ENCODE data around the gene RNF8. TPM values are rescaled to one million over a fixed set of nuclear protein-coding genes. Genes with fewer than 3 reads are reported as not detected.

RNF8 gene
- total and polyA plus RNA-seq, 10 of the 15 experiments (the other 5 are each of a cell fraction or from before 2014, with no cell fraction given), result 7.8 to 30.2 (median 23.3) TPM

DNA sequence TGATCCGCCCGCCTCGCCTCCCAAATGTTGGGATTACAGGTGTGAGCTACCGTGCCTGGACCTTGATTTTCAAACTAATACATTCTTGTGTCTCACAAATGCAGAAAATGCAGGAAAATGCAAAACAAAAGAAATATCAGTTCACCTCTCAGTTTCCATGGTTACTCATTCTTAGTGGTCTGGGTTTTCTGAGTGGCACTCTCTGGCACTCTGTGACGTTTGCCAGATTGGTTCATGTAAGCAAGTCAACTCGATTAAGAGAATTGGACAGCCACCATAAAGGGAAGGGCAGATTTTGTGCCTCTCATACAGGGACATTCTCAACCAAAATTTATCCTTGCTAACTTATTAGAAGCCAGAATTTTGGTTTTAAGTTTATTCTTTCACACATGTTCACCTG, 87.9 kb downstream of the RNF8 start:
- no peak overlapping the region for H3K4me2 ChIP-seq (ENCODE audit: control insufficient read depth, insufficient read depth)
- no peak for TF ChIP-seq CHD2 (IDR thresholded peaks at IDR 0.05; ENCODE audit: borderline replicate concordance, low read depth, low read length)
- TF ChIP-seq, protein P1, sequence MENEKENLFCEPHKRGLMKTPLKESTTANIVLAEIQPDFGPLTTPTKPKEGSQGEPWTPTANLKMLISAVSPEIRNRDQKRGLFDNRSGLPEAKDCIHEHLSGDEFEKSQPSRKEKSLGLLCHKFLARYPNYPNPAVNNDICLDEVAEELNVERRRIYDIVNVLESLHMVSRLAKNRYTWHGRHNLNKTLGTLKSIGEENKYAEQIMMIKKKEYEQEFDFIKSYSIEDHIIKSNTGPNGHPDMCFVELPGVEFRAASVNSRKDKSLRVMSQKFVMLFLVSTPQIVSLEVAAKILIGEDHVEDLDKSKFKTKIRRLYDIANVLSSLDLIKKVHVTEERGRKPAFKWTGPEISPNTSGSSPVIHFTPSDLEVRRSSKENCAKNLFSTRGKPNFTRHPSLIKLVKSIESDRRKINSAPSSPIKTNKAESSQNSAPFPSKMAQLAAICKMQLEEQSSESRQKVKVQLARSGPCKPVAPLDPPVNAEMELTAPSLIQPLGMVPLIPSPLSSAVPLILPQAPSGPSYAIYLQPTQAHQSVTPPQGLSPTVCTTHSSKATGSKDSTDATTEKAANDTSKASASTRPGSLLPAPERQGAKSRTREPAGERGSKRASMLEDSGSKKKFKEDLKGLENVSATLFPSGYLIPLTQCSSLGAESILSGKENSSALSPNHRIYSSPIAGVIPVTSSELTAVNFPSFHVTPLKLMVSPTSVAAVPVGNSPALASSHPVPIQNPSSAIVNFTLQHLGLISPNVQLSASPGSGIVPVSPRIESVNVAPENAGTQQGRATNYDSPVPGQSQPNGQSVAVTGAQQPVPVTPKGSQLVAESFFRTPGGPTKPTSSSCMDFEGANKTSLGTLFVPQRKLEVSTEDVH (IDR thresholded peaks at IDR 0.05; ENCODE audit: low read depth, partially characterized antibody), result no peak
- TF ChIP-seq, protein P2, sequence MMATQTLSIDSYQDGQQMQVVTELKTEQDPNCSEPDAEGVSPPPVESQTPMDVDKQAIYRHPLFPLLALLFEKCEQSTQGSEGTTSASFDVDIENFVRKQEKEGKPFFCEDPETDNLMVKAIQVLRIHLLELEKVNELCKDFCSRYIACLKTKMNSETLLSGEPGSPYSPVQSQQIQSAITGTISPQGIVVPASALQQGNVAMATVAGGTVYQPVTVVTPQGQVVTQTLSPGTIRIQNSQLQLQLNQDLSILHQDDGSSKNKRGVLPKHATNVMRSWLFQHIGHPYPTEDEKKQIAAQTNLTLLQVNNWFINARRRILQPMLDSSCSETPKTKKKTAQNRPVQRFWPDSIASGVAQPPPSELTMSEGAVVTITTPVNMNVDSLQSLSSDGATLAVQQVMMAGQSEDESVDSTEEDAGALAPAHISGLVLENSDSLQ (IDR thresholded peaks at IDR 0.05), result peak; percentile 52; the same call in 1 of the 2 replicates
- no peak for TF ChIP-seq IRF5 (IDR thresholded peaks at IDR 0.05; ENCODE audit: borderline replicate concordance)
- TF ChIP-seq EZH2 (IDR thresholded peaks at IDR 0.05; ENCODE audit: borderline replicate concordance, control insufficient read depth, low read depth, low read length), result no peak
- ATAC-seq (peak; percentile 37; the same call in 2 of the 3 replicates), FAIRE-seq (no peak), DNase-seq (ENCODE audit: low read depth, low spot score) (no peak)
- peaks cover 28% of the 10 kb centered on the region for H3K79me2 ChIP-seq (ENCODE audit: control insufficient read depth, insufficient read depth, low read length)
- no peak overlapping the region for H3K9ac ChIP-seq (ENCODE audit: control insufficient read depth, insufficient read depth, low read length)
- no peaks in the 10 kb centered on the region for H4K20me1 ChIP-seq (ENCODE audit: control insufficient read depth, insufficient read depth)
- CTCF ChIA-PET, result interaction anchor here (0.7 kb wide), 1 partner anchor 14 kb away, joined by 3 read pairs; no protein-coding TSS in a partner anchor
- RAD21 ChIA-PET (ENCODE audit: unreplicated experiment), result interaction anchor here (0.7 kb wide), 1 partner anchor 74 kb away, joined by 3 read pairs; no protein-coding TSS in a partner anchor
- no peaks in the 10 kb centered on the region for H3K27me3 ChIP-seq (replicated peaks in 1 of 2; ENCODE audit: control insufficient read depth in 2 of 2, insufficient read depth in 2 of 2, low read length in 1 of 2)
- H3K4me1 ChIP-seq (ENCODE audit: control insufficient read depth, insufficient read depth, low read length), result peaks cover 4% of the 10 kb centered on the region
- no peak overlapping the region for H3K27ac ChIP-seq (ENCODE audit: control insufficient read depth, insufficient read depth)
- H3K36me3 ChIP-seq (ENCODE audit: control insufficient read depth in 2 of 2, insufficient read depth in 2 of 2, low read length in 1 of 2), result peaks cover 10 to 36% of the 10 kb centered on the region in 2 experiments
- H3K4me3 ChIP-seq, result no peak overlapping the region
- WGBS (ENCODE audit: insufficient coverage, insufficient replicate concordance, low lambda C conversion rate, missing lambda C conversion rate), result 89% methylated on average over 6 of the region's 6 CpGs
- no peak overlapping the region for H2AFZ ChIP-seq (ENCODE audit: control insufficient read depth, low read depth, low read length)
- H3K9me3 ChIP-seq (replicated peaks; ENCODE audit: control insufficient read depth, insufficient read depth, low read length), result no peaks in the 10 kb centered on the region
- intact Hi-C loops (cut with micrococcal nuclease; ENCODE audit: unreplicated experiment), result no loop called here
- no TSS peak for BruUV-seq (replicated peaks)
- POLR2A ChIA-PET, result no interaction called here
- in situ Hi-C loops (cut with MboI), result no loop called here
- SMC1A ChIA-PET (ENCODE audit: uncharacterized antibody, unreplicated experiment), result interaction anchor here (0.7 to 1.9 kb wide), 5 partner anchors 8 to 256 kb away, joined by 3 to 6 read pairs (median 3); partner anchors contain the start of genes CMTR1 and MDGA1

All from GM12878 (cell line).